Psoas muscle (tissue), 8 donors: ENCODE results near the gene RPL10A. TPM values are rescaled to one million over a fixed set of nuclear protein-coding genes. Genes with fewer than 3 reads are reported as not detected.

ENCODE experiments used
- ATAC-seq, 4 donors: fragments of 200-7000 bp; cut with Tn5 transposase; one replicate each; pipeline ENCODE4 v1.9.1; 2020; ENCODE audit warnings: moderate library complexity in 3 of 4, mild to moderate bottlenecking in 2 of 4
- DNase-seq, 2 donors: peaks; one replicate each; pipeline ENCODE4 v3.0.0-alpha.2; 2020
- H3K27ac ChIP-seq: fragments of 200-600 bp; one replicate; pipeline ENCODE4 v1.8.0; 2022
- H3K27me3 ChIP-seq, 3 donors: fragments of 200-600 bp in 1 of 3; one replicate each; pipeline versions ENCODE4 v1.6.1 to v1.8.0; 2013 to 2022; ENCODE audit warnings: low read length in 2 of 3, mild to moderate bottlenecking in 2 of 3, moderate library complexity in 1 of 3; ENCODE audit not compliant: insufficient read depth in 3 of 3
- H3K36me3 ChIP-seq, 2 donors: fragments of 200-600 bp in 1 of 2; one replicate each; pipeline versions ENCODE4 v1.6.1 to v1.8.0; 2013 to 2022; ENCODE audit warnings: low read depth in 1 of 2, mild to moderate bottlenecking in 1 of 2, moderate library complexity in 1 of 2; ENCODE audit not compliant: insufficient read depth in 1 of 2
- H3K4me1 ChIP-seq: fragments of 200-600 bp; one replicate; pipeline ENCODE4 v1.8.0; 2022
- H3K4me3 ChIP-seq: fragments of 200-600 bp; one replicate; pipeline ENCODE4 v1.8.0; 2022; ENCODE audit warnings: mild to moderate bottlenecking
- H3K9me3 ChIP-seq: fragments of 200-600 bp; one replicate; pipeline ENCODE4 v1.8.0; 2022
- CTCF ChIP-seq: fragments of 200-600 bp; IDR thresholded peaks from one replicate; pipeline ENCODE4 v1.8.0; 2022; ENCODE audit warnings: antibody characterized with exemption
- whole genome bisulfite sequencing, 3 donors: extraction: QIAGEN DNeasy Blood & Tissue Kit; methylation state at CpG; one replicate each; pipeline versions ENCODE4 v1.1.6 to v1.1.7; 2013; 5-methylcytosine and 5-hydroxymethylcytosine counted together
- intact Hi-C, 2 donors: fragments of 100-400 bp; cut with DNase I; formaldehyde crosslinking; loops; one replicate each; pipeline versions ENCODE4 v1.11.0 to v1.14.2; 2022
- polyA plus RNA-seq, 3 donors: library from polyadenylated mRNA; stranded (reverse); fragments of 200-250 nt; gene quantifications; one replicate each; pipeline ENCODE4 v1.2.3, GENCODE V29; 2013
- total RNA-seq, 4 donors: library from RNA; stranded (reverse); fragmentation: NEBNext Ultra II Directional in 2 of 4; extraction: Animal tissue kit (Norgen Biotek cat#: 25700) in 2 of 4; gene quantifications; one replicate each; pipeline versions ENCODE4 v1.2.1 to v1.2.4, GENCODE V29; 2021 to 2023
- donor health status: healthy with polysubstance abuse.
- donor health status: DM: no; HTN: no; CAD: no; lungs with moderate emphysema.
- donor health status: Bipolar disorder and iron deficiency.
- donor health status: healthy.
- donor health status: DM: yes; HTN: yes; CAD: no.
- donor health status: DM: no; HTN: no; CAD: no.
- donor health status: DM: no; HTN: no; CAD: no.
- donor health status: DM: yes; HTN: yes; CAD: no.

The RPL10A gene
- total and polyA plus RNA-seq, 7 donors, result 668 to 1,629 (median 832) TPM

- H3K9me3 ChIP-seq, result no peaks in the 10 kb centered on the region
- WGBS, 3 donors, result 90 to 100% (median 97%) methylated on average over 2 of the region's 2 CpGs
- no peak overlapping the region for H3K27ac ChIP-seq
- TF ChIP-seq CTCF, result no peak
- no peak for DNase-seq
- intact Hi-C loops, result no loop called here
- peaks cover 19% of the 10 kb centered on the region for H3K4me1 ChIP-seq
- no peaks in the 10 kb centered on the region for H3K36me3 ChIP-seq
- no peak for ATAC-seq
- H3K27me3 ChIP-seq, result peaks cover 0 to 7% (median 0%) of the 10 kb centered on the region in 3 donors
- no peak overlapping the region for H3K4me3 ChIP-seq
Measured at GRCh38 chr6:35501784-35502183, 33.6 kb downstream of the RPL10A start.

GRCh38 chr6:35503534-35503933 lies 35.3 kb downstream of the RPL10A start:
- H3K36me3 ChIP-seq, result no peaks in the 10 kb centered on the region
- H3K4me3 ChIP-seq, result no peak overlapping the region
- ATAC-seq, result peak in 3 of 4 donors; percentile 34 to 43 (median 40)
- peaks cover 10% of the 10 kb centered on the region for H3K4me1 ChIP-seq
- DNase-seq, result no peak
- intact Hi-C loops, result no loop called here
- no peak for TF ChIP-seq CTCF
- H3K9me3 ChIP-seq, result no peaks in the 10 kb centered on the region
- WGBS, 3 donors, result 11 to 21% (median 17%) methylated on average over 15 of the region's 15 CpGs
- no peak overlapping the region for H3K27ac ChIP-seq
- H3K27me3 ChIP-seq, result peaks cover 0 to 7% (median 0%) of the 10 kb centered on the region in 3 donors

- H3K27me3 ChIP-seq, result peaks cover 0 to 8% (median 1%) of the 10 kb centered on the region in 3 donors
- DNase-seq (no peak), ATAC-seq (no peak)
- TF ChIP-seq CTCF, result no peak
- H3K4me3 ChIP-seq, result no peak overlapping the region
- no peak overlapping the region for H3K27ac ChIP-seq
- H3K9me3 ChIP-seq, result no peaks in the 10 kb centered on the region
- intact Hi-C loops, result no loop called here
- WGBS, 3 donors, result 49 to 52% (median 50%) methylated on average over 19 to 21 of the region's 21 CpGs
- H3K4me1 ChIP-seq, result peaks cover 10% of the 10 kb centered on the region
- H3K36me3 ChIP-seq, result no peaks in the 10 kb centered on the region
Measured at GRCh38 chr6:35505999-35506412, 37.8 kb downstream of the RPL10A start.

GRCh38 chr6:35506536-35506935 lies 38.3 kb downstream of the RPL10A start:
- Histone ChIP-seq H3K27me3 (peaks cover 0 to 13% (median 2%) of the 10 kb centered on the region in 3 donors), H3K4me3 (no peak overlapping the region), H3K36me3 (no peaks in the 10 kb centered on the region), H3K4me1 (peaks cover 6% of the 10 kb centered on the region), H3K27ac (no peak overlapping the region), H3K9me3 (no peaks in the 10 kb centered on the region)
- DNase-seq (no peak), ATAC-seq (no peak)
- TF ChIP-seq CTCF, result no peak
- 96 to 98% (median 97%) methylated on average over 3 of the region's 3 CpGs for WGBS, 3 donors
- intact Hi-C loops, result no loop called here

- no peaks in the 10 kb centered on the region for H3K36me3 ChIP-seq
- no peak overlapping the region for H3K27ac ChIP-seq
- no peaks in the 10 kb centered on the region for H3K9me3 ChIP-seq
- ATAC-seq, result no peak
- DNase-seq, result no peak
- 88 to 98% (median 92%) methylated on average over 2 of the region's 2 CpGs for WGBS, 3 donors
- TF ChIP-seq CTCF, result no peak
- H3K4me3 ChIP-seq, result no peak overlapping the region
- peaks cover 0 to 14% (median 4%) of the 10 kb centered on the region in 3 donors for H3K27me3 ChIP-seq
- intact Hi-C loops, result no loop called here
- H3K4me1 ChIP-seq, result peaks cover 6% of the 10 kb centered on the region
Measured at GRCh38 chr6:35507221-35507620, 39.0 kb downstream of the RPL10A start.
